ENCODE results near the gene SNRPB2. TPM values are rescaled to one million over a fixed set of nuclear protein-coding genes. Genes with fewer than 3 reads are reported as not detected.

The SNRPB2 gene
- total and polyA plus RNA-seq, 9 of the 15 experiments (the other 6 are each of a cell fraction or from before 2014, with no cell fraction given) = 40.0 to 131 (median 89.4) TPM

DNA sequence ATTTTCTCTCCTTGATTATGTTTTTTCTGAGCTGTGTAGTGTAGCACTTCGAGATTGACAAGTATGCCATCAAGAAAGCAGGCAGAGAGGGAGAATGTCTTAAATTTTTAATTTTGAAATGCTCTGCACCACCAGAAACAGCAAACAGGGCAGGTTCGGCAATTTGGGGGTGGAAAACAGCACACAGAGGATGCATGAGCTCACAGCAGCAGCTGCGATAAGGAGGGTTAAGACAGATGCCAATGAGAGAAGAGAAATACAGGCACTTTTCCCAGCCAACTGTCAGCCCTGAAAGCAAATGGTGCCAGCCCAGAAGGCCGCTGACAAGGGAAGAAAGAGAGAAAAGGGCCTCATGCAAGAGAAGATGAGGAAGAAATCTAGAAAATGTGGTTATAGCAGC is 15.1 kb upstream of the SNRPB2 start:
- in situ Hi-C loops (cut with MboI) = no loop called here
- no peak for DNase-seq (ENCODE audit: extremely low read depth in 1 of 4, low spot score in 3 of 4)
- WGBS (ENCODE audit: insufficient coverage, low coverage, missing lambda C conversion rate) = 0% methylated on average over 4 of the region's 4 CpGs
- TF ChIP-seq ADNP (tag; IDR thresholded peaks at IDR 0.05) (no peak), NFIX (CRISPR knock-in tag; IDR thresholded peaks at IDR 0.05; ENCODE audit: low read depth) (no peak), HMG20A (CRISPR knock-in tag; conservative IDR thresholded peaks at IDR 0.05) (no peak), PTRF (tag; IDR thresholded peaks at IDR 0.05) (no peak), POLR3G (IDR thresholded peaks at IDR 0.05; ENCODE audit: extremely low read depth, insufficient read length, insufficient replicate concordance) (no peak), GABPB1 (CRISPR knock-in tag; IDR thresholded peaks at IDR 0.05) (no peak), SMARCE1 (IDR thresholded peaks at IDR 0.05) (no peak), NFIC (IDR thresholded peaks at IDR 0.05) (no peak)
- TF ChIP-seq, protein P1, sequence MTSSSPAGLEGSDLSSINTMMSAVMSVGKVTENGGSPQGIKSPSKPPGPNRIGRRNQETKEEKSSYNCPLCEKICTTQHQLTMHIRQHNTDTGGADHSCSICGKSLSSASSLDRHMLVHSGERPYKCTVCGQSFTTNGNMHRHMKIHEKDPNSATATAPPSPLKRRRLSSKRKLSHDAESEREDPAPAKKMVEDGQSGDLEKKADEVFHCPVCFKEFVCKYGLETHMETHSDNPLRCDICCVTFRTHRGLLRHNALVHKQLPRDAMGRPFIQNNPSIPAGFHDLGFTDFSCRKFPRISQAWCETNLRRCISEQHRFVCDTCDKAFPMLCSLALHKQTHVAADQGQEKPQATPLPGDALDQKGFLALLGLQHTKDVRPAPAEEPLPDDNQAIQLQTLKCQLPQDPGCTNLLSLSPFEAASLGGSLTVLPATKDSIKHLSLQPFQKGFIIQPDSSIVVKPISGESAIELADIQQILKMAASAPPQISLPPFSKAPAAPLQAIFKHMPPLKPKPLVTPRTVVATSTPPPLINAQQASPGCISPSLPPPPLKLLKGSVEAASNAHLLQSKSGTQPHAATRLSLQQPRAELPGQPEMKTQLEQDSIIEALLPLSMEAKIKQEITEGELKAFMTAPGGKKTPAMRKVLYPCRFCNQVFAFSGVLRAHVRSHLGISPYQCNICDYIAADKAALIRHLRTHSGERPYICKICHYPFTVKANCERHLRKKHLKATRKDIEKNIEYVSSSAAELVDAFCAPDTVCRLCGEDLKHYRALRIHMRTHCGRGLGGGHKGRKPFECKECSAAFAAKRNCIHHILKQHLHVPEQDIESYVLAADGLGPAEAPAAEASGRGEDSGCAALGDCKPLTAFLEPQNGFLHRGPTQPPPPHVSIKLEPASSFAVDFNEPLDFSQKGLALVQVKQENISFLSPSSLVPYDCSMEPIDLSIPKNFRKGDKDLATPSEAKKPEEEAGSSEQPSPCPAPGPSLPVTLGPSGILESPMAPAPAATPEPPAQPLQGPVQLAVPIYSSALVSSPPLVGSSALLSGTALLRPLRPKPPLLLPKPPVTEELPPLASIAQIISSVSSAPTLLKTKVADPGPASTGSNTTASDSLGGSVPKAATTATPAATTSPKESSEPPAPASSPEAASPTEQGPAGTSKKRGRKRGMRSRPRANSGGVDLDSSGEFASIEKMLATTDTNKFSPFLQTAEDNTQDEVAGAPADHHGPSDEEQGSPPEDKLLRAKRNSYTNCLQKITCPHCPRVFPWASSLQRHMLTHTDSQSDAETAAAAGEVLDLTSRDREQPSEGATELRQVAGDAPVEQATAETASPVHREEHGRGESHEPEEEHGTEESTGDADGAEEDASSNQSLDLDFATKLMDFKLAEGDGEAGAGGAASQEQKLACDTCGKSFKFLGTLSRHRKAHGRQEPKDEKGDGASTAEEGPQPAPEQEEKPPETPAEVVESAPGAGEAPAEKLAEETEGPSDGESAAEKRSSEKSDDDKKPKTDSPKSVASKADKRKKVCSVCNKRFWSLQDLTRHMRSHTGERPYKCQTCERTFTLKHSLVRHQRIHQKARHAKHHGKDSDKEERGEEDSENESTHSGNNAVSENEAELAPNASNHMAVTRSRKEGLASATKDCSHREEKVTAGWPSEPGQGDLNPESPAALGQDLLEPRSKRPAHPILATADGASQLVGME (CRISPR knock-in tag; IDR thresholded peaks at IDR 0.05) = no peak
- TF ChIP-seq, protein P2, sequence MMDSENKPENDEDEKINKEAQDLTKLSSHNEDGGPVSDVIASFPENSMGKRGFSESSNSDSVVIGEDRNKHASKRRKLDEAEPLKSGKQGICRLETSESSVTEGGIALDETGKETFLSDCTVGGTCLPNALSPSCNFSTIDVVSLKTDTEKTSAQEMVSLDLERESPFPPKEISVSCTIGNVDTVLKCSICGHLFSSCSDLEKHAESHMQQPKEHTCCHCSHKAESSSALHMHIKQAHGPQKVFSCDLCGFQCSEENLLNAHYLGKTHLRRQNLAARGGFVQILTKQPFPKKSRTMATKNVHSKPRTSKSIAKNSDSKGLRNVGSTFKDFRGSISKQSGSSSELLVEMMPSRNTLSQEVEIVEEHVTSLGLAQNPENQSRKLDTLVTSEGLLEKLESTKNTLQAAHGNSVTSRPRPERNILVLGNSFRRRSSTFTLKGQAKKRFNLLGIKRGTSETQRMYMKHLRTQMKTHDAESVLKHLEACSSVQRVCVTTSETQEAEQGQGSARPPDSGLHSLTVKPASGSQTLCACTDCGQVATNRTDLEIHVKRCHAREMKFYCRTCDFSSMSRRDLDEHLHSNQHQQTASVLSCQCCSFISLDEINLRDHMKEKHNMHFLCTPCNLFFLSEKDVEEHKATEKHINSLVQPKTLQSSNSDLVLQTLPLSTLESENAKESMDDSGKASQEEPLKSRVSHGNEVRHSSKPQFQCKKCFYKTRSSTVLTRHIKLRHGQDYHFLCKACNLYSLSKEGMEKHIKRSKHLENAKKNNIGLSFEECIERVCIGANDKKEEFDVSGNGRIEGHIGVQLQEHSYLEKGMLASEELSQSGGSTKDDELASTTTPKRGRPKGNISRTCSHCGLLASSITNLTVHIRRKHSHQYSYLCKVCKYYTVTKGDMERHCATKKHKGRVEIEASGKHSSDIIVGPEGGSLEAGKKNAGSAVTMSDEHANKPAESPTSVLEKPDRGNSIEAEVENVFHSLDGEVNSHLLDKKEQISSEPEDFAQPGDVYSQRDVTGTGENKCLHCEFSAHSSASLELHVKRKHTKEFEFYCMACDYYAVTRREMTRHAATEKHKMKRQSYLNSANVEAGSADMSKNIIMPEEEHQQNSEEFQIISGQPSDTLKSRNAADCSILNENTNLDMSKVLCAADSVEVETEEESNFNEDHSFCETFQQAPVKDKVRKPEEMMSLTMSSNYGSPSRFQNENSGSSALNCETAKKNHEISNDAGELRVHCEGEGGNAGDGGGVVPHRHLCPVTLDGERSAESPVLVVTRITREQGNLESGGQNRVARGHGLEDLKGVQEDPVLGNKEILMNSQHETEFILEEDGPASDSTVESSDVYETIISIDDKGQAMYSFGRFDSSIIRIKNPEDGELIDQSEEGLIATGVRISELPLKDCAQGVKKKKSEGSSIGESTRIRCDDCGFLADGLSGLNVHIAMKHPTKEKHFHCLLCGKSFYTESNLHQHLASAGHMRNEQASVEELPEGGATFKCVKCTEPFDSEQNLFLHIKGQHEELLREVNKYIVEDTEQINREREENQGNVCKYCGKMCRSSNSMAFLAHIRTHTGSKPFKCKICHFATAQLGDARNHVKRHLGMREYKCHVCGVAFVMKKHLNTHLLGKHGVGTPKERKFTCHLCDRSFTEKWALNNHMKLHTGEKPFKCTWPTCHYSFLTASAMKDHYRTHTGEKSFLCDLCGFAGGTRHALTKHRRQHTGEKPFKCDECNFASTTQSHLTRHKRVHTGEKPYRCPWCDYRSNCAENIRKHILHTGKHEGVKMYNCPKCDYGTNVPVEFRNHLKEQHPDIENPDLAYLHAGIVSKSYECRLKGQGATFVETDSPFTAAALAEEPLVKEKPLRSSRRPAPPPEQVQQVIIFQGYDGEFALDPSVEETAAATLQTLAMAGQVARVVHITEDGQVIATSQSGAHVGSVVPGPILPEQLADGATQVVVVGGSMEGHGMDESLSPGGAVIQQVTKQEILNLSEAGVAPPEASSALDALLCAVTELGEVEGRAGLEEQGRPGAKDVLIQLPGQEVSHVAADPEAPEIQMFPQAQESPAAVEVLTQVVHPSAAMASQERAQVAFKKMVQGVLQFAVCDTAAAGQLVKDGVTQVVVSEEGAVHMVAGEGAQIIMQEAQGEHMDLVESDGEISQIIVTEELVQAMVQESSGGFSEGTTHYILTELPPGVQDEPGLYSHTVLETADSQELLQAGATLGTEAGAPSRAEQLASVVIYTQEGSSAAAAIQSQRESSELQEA (IDR thresholded peaks at IDR 0.05; ENCODE audit: low read depth) = no peak

More for the DNA sequence above, 15.1 kb upstream of the SNRPB2 start:
- Histone ChIP-seq H3K27ac (ENCODE audit: extremely low read depth, low read depth, low read length) (no peak overlapping the region), H3K4me1 (replicated peaks in 1 of 2; ENCODE audit: control insufficient read depth in 2 of 2, insufficient read depth in 2 of 2, low read length in 2 of 2) (no peaks in the 10 kb centered on the region; a peak in 1 of 5 replicates), H3K4me3 (no peak overlapping the region), H2AFZ (ENCODE audit: low read depth, low read length) (no peak overlapping the region), H3K27me3 (ENCODE audit: control insufficient read depth in 2 of 2, insufficient read depth in 2 of 2, low read length in 2 of 2) (peaks cover 2 to 8% of the 10 kb centered on the region in 2 experiments; a peak in 3 of 5 replicates), H3K79me2 (ENCODE audit: control insufficient read depth, insufficient read depth, low read length) (no peaks in the 10 kb centered on the region), H3K4me2 (ENCODE audit: insufficient read depth, low read length) (no peak overlapping the region), H3K36me3 (ENCODE audit: control insufficient read depth, insufficient read depth, low read length) (no peaks in the 10 kb centered on the region), H3K9ac (ENCODE audit: insufficient read depth in 1 of 2, low read depth in 2 of 2, low read length in 2 of 2) (no peak overlapping the region), H3K9me3 (replicated peaks; ENCODE audit: control insufficient read depth, insufficient read depth, low read depth, low read length) (no peaks in the 10 kb centered on the region), H4K20me1 (replicated peaks; ENCODE audit: control insufficient read depth, insufficient read depth, low read length) (no peaks in the 10 kb centered on the region), H3K9me1 (ENCODE audit: control insufficient read depth, insufficient read depth, low read length) (no peaks in the 10 kb centered on the region)
- FAIRE-seq (no peak), ATAC-seq (no peak)
- CTCF ChIA-PET (ENCODE audit: low intra/inter-chr PET ratio) = no interaction called here
- no TSS peak for BruUV-seq (replicated peaks)
- intact Hi-C loops (cut with micrococcal nuclease) = no loop called here
- POLR2A ChIA-PET = interaction anchor here (1.2 kb wide), 1 partner anchor 45 kb away, joined by 3 read pairs; no protein-coding TSS in a partner anchor

Data from K562 (cell line).